Measurements from ENCODE around the gene LCE3D. TPM values are rescaled to one million over a fixed set of nuclear protein-coding genes. Genes with fewer than 3 reads are reported as not detected.
"Not testable (repeated sequence)": the region's sequence is repeated elsewhere in the genome, so short reads cannot be mapped to it uniquely, and the experiment has no call there.

Gene LCE3D
- total RNA-seq, 2 donors from 2014 or later = not detected

GRCh38 chr1:152565535-152566215 lies 14.6 kb downstream of the LCE3D start:
- Mint-ChIP-seq H3K27ac (no peak overlapping the region), H3K4me3 (no peak overlapping the region), H3K9me3 (peaks cover 2 to 5% of the 10 kb centered on the region in 2 donors), H3K4me1 (ENCODE audit: low read depth) (no peaks in the 10 kb centered on the region), H3K27me3 (ENCODE audit: low read depth) (no peaks in the 10 kb centered on the region), H3K36me3 (ENCODE audit: insufficient read depth in 2 of 2) (peaks cover 1 to 4% of the 10 kb centered on the region in 2 donors)
- no peak for DNase-seq
- ATAC-seq (replicated peaks in 1 of 2) = no peak

GRCh38 chr1:152565115-152565514 lies 15.2 kb downstream of the LCE3D start:
- Mint-ChIP-seq H3K9me3 (peaks cover 2 to 5% of the 10 kb centered on the region in 2 donors), H3K4me1 (ENCODE audit: low read depth) (no peaks in the 10 kb centered on the region), H3K4me3 (peak overlapping the region in 1 of 2 donors; percentile 11), H3K27ac (peak overlapping the region; percentile 12), H3K36me3 (ENCODE audit: insufficient read depth in 2 of 2) (peaks cover 1 to 4% of the 10 kb centered on the region in 2 donors), H3K27me3 (ENCODE audit: low read depth) (no peaks in the 10 kb centered on the region)
- DNase-seq (no peak), ATAC-seq (replicated peaks in 1 of 2) (no peak)

GRCh38 chr1:152548358-152548757 lies 32.0 kb downstream of the LCE3D start:
- H3K9me3 Mint-ChIP-seq; H3K4me1 Mint-ChIP-seq (ENCODE audit: low read depth); DNase-seq; H3K27me3 Mint-ChIP-seq (ENCODE audit: low read depth); ATAC-seq (replicated peaks in 1 of 2); H3K27ac Mint-ChIP-seq; H3K4me3 Mint-ChIP-seq; H3K36me3 Mint-ChIP-seq (ENCODE audit: insufficient read depth in 2 of 2): not testable (repeated sequence)

- H3K4me1 Mint-ChIP-seq (ENCODE audit: low read depth) = no peaks in the 10 kb centered on the region
- H3K36me3 Mint-ChIP-seq (ENCODE audit: insufficient read depth in 2 of 2) = peaks cover 0 to 2% of the 10 kb centered on the region in 2 donors
- DNase-seq (no peak), ATAC-seq (replicated peaks in 1 of 2) (no peak)
- no peak overlapping the region for H3K27ac Mint-ChIP-seq
- H3K9me3 Mint-ChIP-seq = peaks cover 0 to 2% of the 10 kb centered on the region in 2 donors
- no peaks in the 10 kb centered on the region for H3K27me3 Mint-ChIP-seq (ENCODE audit: low read depth)
- H3K4me3 Mint-ChIP-seq = no peak overlapping the region
Observed at GRCh38 chr1:152546704-152547103, 33.6 kb downstream of the LCE3D start.

- H3K36me3 Mint-ChIP-seq (ENCODE audit: insufficient read depth in 2 of 2) = peaks cover 0 to 2% of the 10 kb centered on the region in 2 donors
- DNase-seq (no peak), ATAC-seq (replicated peaks in 1 of 2) (no peak)
- H3K27me3 Mint-ChIP-seq (ENCODE audit: low read depth) = peaks cover 9% of the 10 kb centered on the region
- no peaks in the 10 kb centered on the region for H3K4me1 Mint-ChIP-seq (ENCODE audit: low read depth)
- no peak overlapping the region for H3K4me3 Mint-ChIP-seq
- H3K27ac Mint-ChIP-seq = no peak overlapping the region
- H3K9me3 Mint-ChIP-seq = peaks cover 0 to 2% of the 10 kb centered on the region in 2 donors
Observed at GRCh38 chr1:152543820-152544219, 36.5 kb downstream of the LCE3D start.

- no peak overlapping the region for H3K27ac Mint-ChIP-seq
- peaks cover 9% of the 10 kb centered on the region for H3K27me3 Mint-ChIP-seq (ENCODE audit: low read depth)
- ATAC-seq (replicated peaks in 1 of 2) = no peak
- no peak for DNase-seq
- H3K4me1 Mint-ChIP-seq (ENCODE audit: low read depth) = no peaks in the 10 kb centered on the region
- H3K4me3 Mint-ChIP-seq = no peak overlapping the region
- H3K36me3 Mint-ChIP-seq (ENCODE audit: insufficient read depth in 2 of 2) = no peaks in the 10 kb centered on the region
- H3K9me3 Mint-ChIP-seq = no peaks in the 10 kb centered on the region
Observed at GRCh38 chr1:152539901-152540300, 40.4 kb downstream of the LCE3D start.

- H3K9me3 Mint-ChIP-seq = no peaks in the 10 kb centered on the region
- H3K4me3 Mint-ChIP-seq = no peak overlapping the region
- H3K27me3 Mint-ChIP-seq (ENCODE audit: low read depth) = peaks cover 15% of the 10 kb centered on the region
- no peak overlapping the region for H3K27ac Mint-ChIP-seq
- DNase-seq (no peak), ATAC-seq (replicated peaks in 1 of 2) (no peak)
- H3K4me1 Mint-ChIP-seq (ENCODE audit: low read depth) = no peaks in the 10 kb centered on the region
- no peaks in the 10 kb centered on the region for H3K36me3 Mint-ChIP-seq (ENCODE audit: insufficient read depth in 2 of 2)
Observed at GRCh38 chr1:152537496-152537895, 42.8 kb downstream of the LCE3D start.

- Mint-ChIP-seq H3K4me1 (ENCODE audit: low read depth) (no peaks in the 10 kb centered on the region), H3K9me3 (no peaks in the 10 kb centered on the region), H3K4me3 (no peak overlapping the region), H3K27ac (no peak overlapping the region), H3K27me3 (ENCODE audit: low read depth) (peaks cover 19% of the 10 kb centered on the region), H3K36me3 (ENCODE audit: insufficient read depth in 2 of 2) (no peaks in the 10 kb centered on the region)
- DNase-seq (no peak), ATAC-seq (replicated peaks in 1 of 2) (no peak)
Observed at GRCh38 chr1:152535774-152536173, 44.5 kb downstream of the LCE3D start.

GRCh38 chr1:152533327-152533938 lies 46.9 kb downstream of the LCE3D start:
- Mint-ChIP-seq H3K27me3 (ENCODE audit: low read depth) (peaks cover 34% of the 10 kb centered on the region), H3K36me3 (ENCODE audit: insufficient read depth in 2 of 2) (no peaks in the 10 kb centered on the region), H3K4me1 (ENCODE audit: low read depth) (no peaks in the 10 kb centered on the region), H3K9me3 (peaks cover 0 to 2% of the 10 kb centered on the region in 2 donors), H3K27ac (no peak overlapping the region), H3K4me3 (no peak overlapping the region)
- DNase-seq (peak; percentile 25 to 48), ATAC-seq (replicated peaks in 1 of 2) (no peak)

Other genes starting within 250 kb of the LCE3D start
- not detected for gene FLG2, start 220.5 kb downstream of the LCE3D start, total RNA-seq
- not detected for gene CRNN, start 166.3 kb downstream of the LCE3D start, total RNA-seq
- not detected for gene LCE5A, start 69.7 kb downstream of the LCE3D start, total RNA-seq
- gene CRCT1, start 66.0 kb downstream of the LCE3D start, total RNA-seq = not detected
- gene LCE3E, start 13.7 kb downstream of the LCE3D start, total RNA-seq = not detected
- gene LCE3C, start 19.7 kb upstream of the LCE3D start, total RNA-seq = not detected
- gene LCE3B, start 33.3 kb upstream of the LCE3D start, total RNA-seq = not detected
- not detected for gene LCE3A, start 42.6 kb upstream of the LCE3D start, total RNA-seq
- gene LCE2D, start 82.9 kb upstream of the LCE3D start, total RNA-seq = not detected
- gene LCE2C, start 94.8 kb upstream of the LCE3D start, total RNA-seq = not detected
- gene LCE2B, start 105.6 kb upstream of the LCE3D start, total RNA-seq = not detected
- gene LCE2A, start 117.8 kb upstream of the LCE3D start, total RNA-seq = not detected
- gene LCE4A, start 127.6 kb upstream of the LCE3D start, total RNA-seq = not detected
- not detected for gene KPRP, start 177.5 kb upstream of the LCE3D start, total RNA-seq
- not detected for gene LCE1F, start 194.6 kb upstream of the LCE3D start, total RNA-seq
- gene LCE1E, start 205.7 kb upstream of the LCE3D start, total RNA-seq = not detected
- gene LCE1D, start 216.2 kb upstream of the LCE3D start, total RNA-seq = not detected
- gene LCE1C, start 226.1 kb upstream of the LCE3D start, total RNA-seq = not detected
- not detected for gene LCE1B, start 231.5 kb upstream of the LCE3D start, total RNA-seq
- not detected for gene LCE1A, start 247.0 kb upstream of the LCE3D start, total RNA-seq